Ishikawa (cell line): Measurements from ENCODE around the gene ARHGAP22.

Experiments used
- CEBPB ChIP-seq: IDR thresholded peaks from 2 replicates; pipeline ENCODE4 v1.6.1; 2012
- CREB1 ChIP-seq: IDR thresholded peaks from 2 replicates; pipeline ENCODE4 v1.6.1; 2012; ENCODE audit warnings: low read depth
- EGR1 ChIP-seq: IDR thresholded peaks from 2 replicates; pipeline ENCODE4 v1.6.1; 2012
- EP300 ChIP-seq: IDR thresholded peaks from 2 replicates; pipeline ENCODE4 v1.6.1; 2012; ENCODE audit warnings: borderline replicate concordance
- FOXM1 ChIP-seq: IDR thresholded peaks from 2 replicates; pipeline ENCODE4 v1.6.1; 2012; ENCODE audit warnings: low read depth, borderline replicate concordance
- NFIC ChIP-seq: IDR thresholded peaks from 2 replicates; pipeline ENCODE4 v1.6.1; 2012
- RAD21 ChIP-seq: IDR thresholded peaks from 2 replicates; pipeline ENCODE4 v1.6.1; 2012; ENCODE audit warnings: low read depth
- TAF1 ChIP-seq: IDR thresholded peaks from 2 replicates; pipeline ENCODE4 v1.6.1; 2012; ENCODE audit warnings: low read depth, mild to moderate bottlenecking
- TCF12 ChIP-seq: IDR thresholded peaks from 2 replicates; pipeline ENCODE4 v1.6.1; 2012; ENCODE audit warnings: low read depth
- TEAD4 ChIP-seq: IDR thresholded peaks from 2 replicates; pipeline ENCODE4 v1.6.1; 2012
- YY1 ChIP-seq: IDR thresholded peaks from 2 replicates; pipeline ENCODE4 v1.6.1; 2012; ENCODE audit warnings: low read depth
- ZBTB7A ChIP-seq: IDR thresholded peaks from 2 replicates; pipeline ENCODE4 v1.6.1; 2012; ENCODE audit warnings: low read depth
- TF ChIP-seq, protein P1 (sequence below): IDR thresholded peaks from 2 replicates; pipeline ENCODE4 v1.6.1; 2012; ENCODE audit warnings: low read depth, mild to moderate bottlenecking
- TF ChIP-seq, protein P2 (sequence below): IDR thresholded peaks from 2 replicates; pipeline ENCODE4 v1.6.1; 2012
- TF ChIP-seq, protein P3 (sequence below): IDR thresholded peaks from 2 replicates; pipeline ENCODE4 v1.6.1; 2012

The ARHGAP22 gene

DNA sequence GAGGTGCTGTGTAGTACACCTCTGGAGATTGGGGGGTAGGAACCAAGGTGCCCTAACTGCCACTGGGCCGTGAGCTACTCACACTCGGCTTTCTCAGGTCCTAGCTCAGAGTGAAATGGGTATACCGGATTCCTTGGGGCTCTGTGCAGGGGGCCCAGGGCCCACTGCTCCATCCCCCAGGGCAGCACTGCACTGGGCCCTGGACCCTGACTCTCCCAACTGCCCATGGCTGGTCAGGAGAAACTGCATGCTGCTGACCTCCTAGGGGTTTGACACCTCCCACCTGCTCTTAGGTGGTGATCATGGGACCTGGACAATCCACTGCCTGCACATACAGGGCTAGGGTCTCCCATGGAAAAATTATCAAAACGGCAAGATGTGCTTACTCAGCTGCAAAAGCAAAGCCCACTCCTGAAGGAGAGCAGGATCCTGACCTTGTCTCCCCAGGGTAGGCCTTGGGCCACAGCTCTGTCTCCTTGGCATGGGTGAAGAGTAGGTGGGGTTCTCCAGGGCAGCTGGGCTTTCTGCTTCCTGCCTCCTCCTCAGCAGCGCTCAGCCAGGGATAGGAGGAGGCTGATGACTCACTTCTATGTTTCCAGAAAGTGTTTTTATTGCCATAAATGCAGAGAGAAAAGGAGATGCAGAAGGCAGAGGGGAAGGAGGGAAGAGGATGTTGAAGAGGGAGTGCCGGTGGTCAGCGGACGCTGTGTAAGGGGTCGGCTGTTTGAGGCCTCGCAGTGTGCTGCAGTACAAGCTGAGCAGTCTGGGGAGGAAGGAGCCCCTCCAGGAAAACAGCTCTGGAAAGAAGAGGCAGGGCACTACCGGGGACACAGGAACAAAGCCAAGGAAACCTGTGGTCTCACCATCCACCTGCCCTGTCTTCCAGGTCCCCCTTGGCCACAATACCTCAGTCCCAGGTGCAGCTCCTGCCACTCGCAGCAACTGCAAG is 107.8 kb downstream of the ARHGAP22 start:
- no peak for TF ChIP-seq YY1
- TF ChIP-seq TAF1, result no peak
- no peak for TF ChIP-seq RAD21
- TF ChIP-seq EP300, result no peak
- TF ChIP-seq, protein P1, sequence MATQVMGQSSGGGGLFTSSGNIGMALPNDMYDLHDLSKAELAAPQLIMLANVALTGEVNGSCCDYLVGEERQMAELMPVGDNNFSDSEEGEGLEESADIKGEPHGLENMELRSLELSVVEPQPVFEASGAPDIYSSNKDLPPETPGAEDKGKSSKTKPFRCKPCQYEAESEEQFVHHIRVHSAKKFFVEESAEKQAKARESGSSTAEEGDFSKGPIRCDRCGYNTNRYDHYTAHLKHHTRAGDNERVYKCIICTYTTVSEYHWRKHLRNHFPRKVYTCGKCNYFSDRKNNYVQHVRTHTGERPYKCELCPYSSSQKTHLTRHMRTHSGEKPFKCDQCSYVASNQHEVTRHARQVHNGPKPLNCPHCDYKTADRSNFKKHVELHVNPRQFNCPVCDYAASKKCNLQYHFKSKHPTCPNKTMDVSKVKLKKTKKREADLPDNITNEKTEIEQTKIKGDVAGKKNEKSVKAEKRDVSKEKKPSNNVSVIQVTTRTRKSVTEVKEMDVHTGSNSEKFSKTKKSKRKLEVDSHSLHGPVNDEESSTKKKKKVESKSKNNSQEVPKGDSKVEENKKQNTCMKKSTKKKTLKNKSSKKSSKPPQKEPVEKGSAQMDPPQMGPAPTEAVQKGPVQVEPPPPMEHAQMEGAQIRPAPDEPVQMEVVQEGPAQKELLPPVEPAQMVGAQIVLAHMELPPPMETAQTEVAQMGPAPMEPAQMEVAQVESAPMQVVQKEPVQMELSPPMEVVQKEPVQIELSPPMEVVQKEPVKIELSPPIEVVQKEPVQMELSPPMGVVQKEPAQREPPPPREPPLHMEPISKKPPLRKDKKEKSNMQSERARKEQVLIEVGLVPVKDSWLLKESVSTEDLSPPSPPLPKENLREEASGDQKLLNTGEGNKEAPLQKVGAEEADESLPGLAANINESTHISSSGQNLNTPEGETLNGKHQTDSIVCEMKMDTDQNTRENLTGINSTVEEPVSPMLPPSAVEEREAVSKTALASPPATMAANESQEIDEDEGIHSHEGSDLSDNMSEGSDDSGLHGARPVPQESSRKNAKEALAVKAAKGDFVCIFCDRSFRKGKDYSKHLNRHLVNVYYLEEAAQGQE, result no peak
- no peak for TF ChIP-seq CREB1
- TF ChIP-seq TEAD4, result no peak
- no peak for TF ChIP-seq TCF12
- TF ChIP-seq FOXM1, result no peak

DNA sequence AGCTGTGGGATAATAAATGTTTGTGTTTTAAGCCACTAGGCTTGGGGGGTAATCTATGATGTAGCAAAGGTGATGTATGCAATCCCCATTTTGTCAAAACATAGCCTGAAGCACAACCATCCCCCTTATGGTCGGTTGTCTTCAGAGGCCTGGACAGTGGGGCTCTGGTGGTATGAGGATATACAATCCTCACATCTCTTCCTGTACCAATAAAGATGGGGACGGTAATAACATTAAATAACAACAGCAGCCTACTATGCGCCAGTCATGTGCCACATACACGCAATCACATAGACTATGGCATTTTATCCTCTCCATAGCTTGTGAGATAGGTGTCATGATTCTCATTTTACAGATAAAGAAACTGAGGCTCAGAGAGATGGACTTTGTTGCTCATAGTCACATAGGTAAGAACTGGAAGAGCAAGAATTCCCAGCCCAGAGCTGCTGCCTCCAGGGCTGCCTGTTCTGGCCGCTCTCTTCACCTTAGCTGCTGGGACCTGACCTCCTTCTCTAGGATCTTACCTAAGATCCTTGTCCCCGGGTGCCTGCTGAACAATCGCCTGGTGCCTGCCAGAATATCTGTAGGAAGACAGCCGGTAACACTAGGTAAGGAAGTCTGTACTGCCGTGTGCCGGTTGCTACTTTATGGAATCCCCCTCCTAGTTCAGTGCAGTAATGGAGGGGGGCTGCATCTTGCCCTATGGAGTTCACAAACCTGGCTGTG is 108.6 kb downstream of the ARHGAP22 start:
- TF ChIP-seq EP300 (no peak), NFIC (no peak), YY1 (no peak), TAF1 (no peak), FOXM1 (no peak)
- TF ChIP-seq, protein P2, sequence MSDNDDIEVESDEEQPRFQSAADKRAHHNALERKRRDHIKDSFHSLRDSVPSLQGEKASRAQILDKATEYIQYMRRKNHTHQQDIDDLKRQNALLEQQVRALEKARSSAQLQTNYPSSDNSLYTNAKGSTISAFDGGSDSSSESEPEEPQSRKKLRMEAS, result no peak
- TF ChIP-seq, protein P1, result no peak

DNA sequence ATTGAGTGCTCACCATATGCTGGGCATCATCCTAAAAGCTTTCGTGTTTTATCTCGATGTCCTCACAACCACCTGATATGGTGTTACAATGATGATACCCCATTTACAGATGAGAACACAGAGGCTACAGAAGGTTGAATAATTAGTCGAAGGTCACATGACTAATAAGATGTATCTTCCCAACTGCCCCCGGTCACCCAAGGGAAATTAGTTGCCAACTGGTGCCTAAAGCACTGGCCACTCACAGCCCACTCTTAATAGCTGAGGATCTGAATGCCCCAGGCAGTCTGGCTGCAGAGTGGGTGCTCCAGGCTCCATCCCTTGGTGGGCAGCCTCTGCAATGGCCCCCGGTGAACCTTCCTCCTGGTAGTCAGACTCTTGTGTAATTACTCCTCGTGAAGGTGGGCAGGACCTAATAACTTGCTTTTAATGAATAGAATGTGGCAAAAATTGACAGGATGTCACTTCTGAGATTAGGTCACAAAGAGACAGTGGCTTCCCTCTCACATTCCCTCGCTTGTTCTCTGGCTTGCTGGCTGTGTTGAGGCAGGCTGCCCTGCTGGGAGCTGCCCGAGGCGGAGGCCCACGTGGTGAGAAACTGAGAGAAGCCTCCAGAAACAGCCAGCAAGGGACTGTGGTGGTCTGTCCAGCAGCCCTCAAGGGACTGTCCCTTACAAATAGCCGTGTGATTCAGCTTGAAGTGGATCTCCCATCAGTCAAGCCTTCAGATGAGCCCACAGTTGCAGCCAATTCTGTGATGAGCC is 109.4 kb downstream of the ARHGAP22 start:
- TF ChIP-seq CREB1 (no peak), EP300 (no peak), TCF12 (no peak), NFIC (no peak), FOXM1 (no peak), RAD21 (no peak), ZBTB7A (no peak), TAF1 (no peak), TEAD4 (no peak), CEBPB (no peak), EGR1 (no peak), YY1 (no peak)
- TF ChIP-seq, protein P1, result no peak
- TF ChIP-seq, protein P2, result no peak
- TF ChIP-seq, protein P3, sequence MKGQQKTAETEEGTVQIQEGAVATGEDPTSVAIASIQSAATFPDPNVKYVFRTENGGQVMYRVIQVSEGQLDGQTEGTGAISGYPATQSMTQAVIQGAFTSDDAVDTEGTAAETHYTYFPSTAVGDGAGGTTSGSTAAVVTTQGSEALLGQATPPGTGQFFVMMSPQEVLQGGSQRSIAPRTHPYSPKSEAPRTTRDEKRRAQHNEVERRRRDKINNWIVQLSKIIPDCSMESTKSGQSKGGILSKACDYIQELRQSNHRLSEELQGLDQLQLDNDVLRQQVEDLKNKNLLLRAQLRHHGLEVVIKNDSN, result no peak

DNA sequence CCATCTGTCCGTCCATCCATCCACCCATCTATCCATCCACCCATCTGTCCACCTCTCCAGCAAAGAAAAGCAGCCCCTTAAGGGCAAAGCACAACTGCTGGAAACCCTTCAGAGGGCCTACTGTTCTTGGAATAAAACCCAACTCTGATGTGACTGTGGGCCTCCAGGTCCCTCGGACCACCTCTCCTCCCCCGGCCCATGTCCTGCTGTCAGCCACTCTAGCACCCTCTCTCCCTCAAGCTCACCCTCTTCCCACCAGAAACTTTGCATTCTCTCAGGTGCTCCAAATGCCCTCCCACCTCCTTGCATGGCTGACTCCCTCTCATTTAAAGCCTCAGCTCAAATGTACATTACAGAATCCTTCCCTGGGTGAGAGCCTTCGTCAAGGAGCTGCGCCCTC is 110.3 kb downstream of the ARHGAP22 start:
- TF ChIP-seq, protein P2, result no peak
- TF ChIP-seq EP300 (no peak), NFIC (no peak), RAD21 (no peak), TCF12 (no peak), CEBPB (no peak), YY1 (no peak), TEAD4 (no peak), CREB1 (no peak), ZBTB7A (no peak), EGR1 (no peak), FOXM1 (no peak)
- TF ChIP-seq, protein P3, result no peak
- TF ChIP-seq, protein P1, result no peak
